Stimulated activated CD4-positive, alpha-beta T cell treated with anti-CD3 and anti-CD28 coated beads, TNF-alpha, amount 100 ng/mL, for 48 hours (primary cell): Measurements from ENCODE around the gene RECQL5.

Experiments used
- DNase-seq, 3 donors: peaks; one replicate each; pipeline ENCODE4 v3.0.0-alpha.2; 2020; ENCODE audit warnings: low read depth in 3 of 3

The RECQL5 gene

GRCh38 chr17:75666959-75667790, at the start of gene RECQL5, which contains the start of gene SAP30BP:
RECQL5 (minus strand) TSS chr17:75667154; CDS start chr17:75666557, 597 bp downstream.
SAP30BP (plus strand) TSS chr17:75667338; CDS start chr17:75667373, 35 bp downstream.
- peak; percentile 94 to 99 (median 95) for DNase-seq

GRCh38 chr17:75712446-75712845, 45.5 kb upstream of the RECQL5 start:
- DNase-seq: no peak

- no peak for DNase-seq
Measured at GRCh38 chr17:75707079-75707571, 40.2 kb upstream of the RECQL5 start.

- DNase-seq: no peak
Measured at GRCh38 chr17:75706042-75706728, 39.2 kb upstream of the RECQL5 start.

- no peak for DNase-seq
Measured at GRCh38 chr17:75704963-75705875, 38.3 kb upstream of the RECQL5 start.

GRCh38 chr17:75703591-75703990, 36.6 kb upstream of the RECQL5 start:
- no peak for DNase-seq

- DNase-seq: no peak
Measured at GRCh38 chr17:75703191-75703590, 36.2 kb upstream of the RECQL5 start.

GRCh38 chr17:75701288-75701687, 34.3 kb upstream of the RECQL5 start:
- DNase-seq: no peak

GRCh38 chr17:75698659-75699058, 31.7 kb upstream of the RECQL5 start:
- DNase-seq: no peak

- no peak for DNase-seq
Measured at GRCh38 chr17:75697651-75698291, 30.8 kb upstream of the RECQL5 start.

- no peak for DNase-seq
Measured at GRCh38 chr17:75695830-75696271, 28.9 kb upstream of the RECQL5 start.

GRCh38 chr17:75695141-75695829, 28.3 kb upstream of the RECQL5 start:
- DNase-seq: no peak

- DNase-seq: no peak
Measured at GRCh38 chr17:75694536-75694935, 27.6 kb upstream of the RECQL5 start.

- DNase-seq: no peak
Measured at GRCh38 chr17:75693500-75694481, 26.8 kb upstream of the RECQL5 start.

- DNase-seq: no peak
Measured at GRCh38 chr17:75692976-75693375, 26.0 kb upstream of the RECQL5 start.

GRCh38 chr17:75691801-75692626, 25.1 kb upstream of the RECQL5 start:
- DNase-seq: no peak

- DNase-seq: peak in 1 of 3 donors; percentile 52
Measured at GRCh38 chr17:75691371-75691791, 24.4 kb upstream of the RECQL5 start.

- peak in 1 of 3 donors; percentile 34 for DNase-seq
Measured at GRCh38 chr17:75689441-75689873, 22.5 kb upstream of the RECQL5 start.
